Osteocyte (in vitro differentiated cells): ENCODE measurements around the gene TMEM270. TPM values are rescaled to one million over a fixed set of nuclear protein-coding genes. Genes with fewer than 3 reads are reported as not detected.
A peak's percentile ranks its signal among the peaks of the same experiment; 100 is the strongest.

Source experiments
- DNase-seq: peaks from one replicate; pipeline ENCODE4 v3.0.0; 2021; ENCODE audit warnings: mixed read lengths; ENCODE audit not compliant: unreplicated experiment; ENCODE audit errors: extremely low spot score
- H3K27ac Mint-ChIP-seq: one replicate; pipeline ENCODE4 v1.8.0; 2021; ENCODE audit warnings: mild to moderate bottlenecking, mixed read lengths; ENCODE audit not compliant: unreplicated experiment
- H3K27me3 Mint-ChIP-seq: one replicate; pipeline ENCODE4 v1.8.0; 2021; ENCODE audit warnings: mixed read lengths; ENCODE audit not compliant: unreplicated experiment
- H3K36me3 Mint-ChIP-seq: one replicate; pipeline ENCODE4 v1.8.0; 2021; ENCODE audit warnings: mixed read lengths; ENCODE audit not compliant: unreplicated experiment
- H3K4me1 Mint-ChIP-seq: one replicate; pipeline ENCODE4 v1.8.0; 2021; ENCODE audit warnings: mixed read lengths; ENCODE audit not compliant: unreplicated experiment
- H3K4me3 Mint-ChIP-seq: one replicate; pipeline ENCODE4 v1.8.0; 2021; ENCODE audit warnings: mild to moderate bottlenecking, moderate library complexity, mixed read lengths; ENCODE audit not compliant: unreplicated experiment
- H3K9me3 Mint-ChIP-seq: one replicate; pipeline ENCODE4 v1.8.0; 2021; ENCODE audit warnings: mixed read lengths; ENCODE audit not compliant: unreplicated experiment
- CTCF ChIP-seq: fragments of 200-600 bp; sonication (generic); IDR thresholded peaks from 2 replicates; pipeline ENCODE4 v1.5.0; 2021; ENCODE audit warnings: antibody characterized with exemption, mild to moderate bottlenecking, moderate library complexity
- total RNA-seq: library from RNA; stranded (reverse); gene quantifications from 2 replicates; pipeline ENCODE4 v1.2.1, GENCODE V29; 2021

TMEM270 gene
- total RNA-seq, 1 donor from 2014 or later, result not detected

DNA sequence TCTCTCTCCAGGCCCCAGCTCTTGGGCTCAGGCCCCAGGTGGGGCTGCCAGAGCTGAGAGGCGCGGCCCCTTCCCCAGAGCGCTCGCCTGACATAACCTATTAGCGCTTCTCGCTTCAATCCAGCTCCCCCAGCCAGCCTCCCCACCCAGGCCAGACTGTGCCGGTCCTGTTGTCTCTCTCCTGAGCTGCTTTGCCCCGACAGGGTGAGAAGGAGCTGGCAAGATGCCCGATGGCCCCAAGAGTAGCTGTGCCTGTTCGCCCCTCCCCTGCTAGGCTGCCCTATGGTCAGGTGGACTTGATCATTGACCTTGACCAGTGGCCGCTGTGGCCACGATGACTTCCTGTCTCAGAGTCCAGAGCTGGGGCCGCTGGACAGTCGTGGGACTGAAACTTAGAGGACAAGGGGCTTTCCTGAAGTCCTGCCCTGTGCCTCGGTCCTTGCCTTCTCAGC is 9.1 kb downstream of the TMEM270 start:
- no peak overlapping the region for H3K4me3 Mint-ChIP-seq

DNA sequence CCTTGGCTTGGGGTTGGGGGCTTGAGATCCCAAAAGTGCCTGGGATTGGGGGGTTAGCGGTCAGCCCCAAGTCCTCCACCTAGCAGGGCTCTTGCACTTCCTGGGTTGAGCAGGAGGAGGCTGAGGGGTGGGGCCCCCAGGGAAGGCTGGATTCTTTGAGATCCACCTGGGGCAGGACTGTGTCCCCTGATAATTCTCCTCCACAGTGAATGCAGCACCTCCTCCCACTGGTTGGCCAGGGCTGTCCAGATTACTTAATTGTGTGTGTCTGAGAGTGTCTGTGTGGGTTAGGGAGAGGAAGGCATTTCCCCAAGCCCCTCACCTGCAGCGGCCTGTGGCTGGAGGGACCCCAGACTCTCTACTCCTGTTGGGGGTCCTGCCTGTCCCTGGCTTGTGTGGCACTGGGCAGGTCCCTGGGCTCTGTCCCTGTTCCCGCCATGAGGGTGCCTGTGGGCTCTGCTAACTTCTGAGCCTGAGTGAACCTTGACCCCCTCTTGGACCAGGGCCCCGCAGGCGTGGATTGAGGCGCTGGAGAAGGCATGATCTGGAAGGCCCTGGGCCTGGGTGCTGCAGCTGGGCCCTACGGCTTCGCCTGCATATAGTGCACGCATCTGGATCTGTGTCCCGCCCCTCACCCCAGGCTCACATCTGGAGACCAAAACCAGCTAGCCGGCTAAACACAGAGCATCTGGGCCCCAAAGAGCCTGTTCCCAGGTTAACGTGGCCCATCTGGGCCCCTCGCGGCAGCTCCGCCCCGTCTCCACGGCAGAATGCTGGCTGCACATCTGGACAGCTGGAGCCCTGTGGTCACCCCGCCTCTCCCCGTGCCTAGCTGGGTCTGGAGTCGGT is 10.4 kb downstream of the TMEM270 start:
- H3K27me3 Mint-ChIP-seq, result no peaks in the 10 kb centered on the region
- DNase-seq, result no peak
- no peak for TF ChIP-seq CTCF
- no peak overlapping the region for H3K4me3 Mint-ChIP-seq
- H3K4me1 Mint-ChIP-seq, result peaks cover 11% of the 10 kb centered on the region
- H3K27ac Mint-ChIP-seq, result no peak overlapping the region
- no peaks in the 10 kb centered on the region for H3K9me3 Mint-ChIP-seq
- H3K36me3 Mint-ChIP-seq, result no peaks in the 10 kb centered on the region

More for the DNA sequence above, 9.1 kb downstream of the TMEM270 start:
- no peaks in the 10 kb centered on the region for H3K9me3 Mint-ChIP-seq
- peak overlapping the region; percentile 41 for H3K27ac Mint-ChIP-seq
- peaks cover 11% of the 10 kb centered on the region for H3K4me1 Mint-ChIP-seq
- no peak for TF ChIP-seq CTCF
- DNase-seq, result no peak
- no peaks in the 10 kb centered on the region for H3K27me3 Mint-ChIP-seq
- H3K36me3 Mint-ChIP-seq, result no peaks in the 10 kb centered on the region

DNA sequence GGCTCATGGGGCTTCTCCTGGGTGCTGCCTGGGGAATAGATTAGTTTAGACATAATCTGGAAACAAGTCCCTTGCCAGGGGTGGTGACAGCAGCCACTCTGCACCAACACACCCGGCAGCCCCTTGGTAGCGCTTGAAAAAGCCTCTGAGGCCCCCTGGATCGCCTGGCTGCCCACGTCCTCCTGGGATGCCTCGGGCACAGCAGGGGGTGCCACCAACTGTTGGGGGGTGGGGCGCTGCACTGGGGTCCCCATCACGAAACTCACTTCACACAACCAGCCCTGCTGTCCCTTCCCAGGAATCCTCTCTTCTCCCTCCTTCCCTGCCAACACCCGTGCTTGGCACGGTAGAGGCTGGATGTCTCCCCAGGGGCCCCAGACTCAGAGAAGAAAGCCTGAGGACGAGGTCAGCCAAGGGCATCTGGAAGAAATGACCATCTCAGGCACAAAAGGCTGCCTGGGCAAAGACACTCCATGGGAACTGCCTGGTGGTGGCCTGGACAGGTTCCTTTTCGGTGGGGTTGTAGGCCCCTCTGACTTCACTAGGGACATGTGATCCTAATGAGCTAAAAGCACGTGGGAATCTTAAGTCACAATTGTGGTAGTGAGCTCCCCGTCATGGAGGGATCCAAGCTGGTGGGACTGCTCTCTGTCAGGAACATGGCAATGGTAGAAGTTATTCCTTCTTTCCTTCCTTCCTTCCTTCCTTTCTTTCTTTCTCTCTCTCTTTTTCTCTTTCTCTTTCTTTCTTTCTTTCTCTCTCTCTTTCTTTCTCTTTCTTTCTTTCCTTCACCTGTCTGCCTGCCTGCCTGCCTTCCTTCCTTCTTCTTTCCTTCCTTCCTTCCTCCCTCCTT is 11.3 kb downstream of the TMEM270 start:
- no peak overlapping the region for H3K27ac Mint-ChIP-seq

GRCh38 chr7:73876361-73876760 is 15.4 kb downstream of the TMEM270 start:
- no peak for DNase-seq
- Mint-ChIP-seq H3K4me1 (peaks cover 12% of the 10 kb centered on the region), H3K27ac (no peak overlapping the region), H3K27me3 (peaks cover 4% of the 10 kb centered on the region), H3K4me3 (no peak overlapping the region), H3K36me3 (no peaks in the 10 kb centered on the region), H3K9me3 (no peaks in the 10 kb centered on the region)
- no peak for TF ChIP-seq CTCF

More for the DNA sequence above, 11.3 kb downstream of the TMEM270 start:
- Mint-ChIP-seq H3K36me3 (no peaks in the 10 kb centered on the region), H3K9me3 (no peaks in the 10 kb centered on the region), H3K4me3 (no peak overlapping the region), H3K4me1 (peaks cover 11% of the 10 kb centered on the region), H3K27me3 (no peaks in the 10 kb centered on the region)
- no peak for TF ChIP-seq CTCF
- no peak for DNase-seq

- TF ChIP-seq CTCF, result no peak
- Mint-ChIP-seq H3K27me3 (peaks cover 4% of the 10 kb centered on the region), H3K27ac (no peak overlapping the region), H3K4me1 (peaks cover 12% of the 10 kb centered on the region), H3K4me3 (no peak overlapping the region), H3K36me3 (no peaks in the 10 kb centered on the region), H3K9me3 (no peaks in the 10 kb centered on the region)
- no peak for DNase-seq
These were observed 16.0 kb downstream of the TMEM270 start for GRCh38 chr7:73876973-73877372.
